Activated CD4-positive, CD25-positive, alpha-beta regulatory T cell treated with anti-CD3 and anti-CD28 coated beads, Interleukin-2, amount 50 U/mL, for 24 hours (primary cell): ENCODE data around the gene ERP27.

Experiments
- ATAC-seq, 2 donors: fragments of 150-1000 bp; cut with Tn5 transposase; one replicate each; pipeline ENCODE4 v1.10.0; 2021; ENCODE audit warnings: mild to moderate bottlenecking in 1 of 2, moderate library complexity in 1 of 2

Gene ERP27

GRCh38 chr12:14901228-14901562 lies 37.1 kb downstream of the ERP27 start:
- no peak for ATAC-seq

DNA sequence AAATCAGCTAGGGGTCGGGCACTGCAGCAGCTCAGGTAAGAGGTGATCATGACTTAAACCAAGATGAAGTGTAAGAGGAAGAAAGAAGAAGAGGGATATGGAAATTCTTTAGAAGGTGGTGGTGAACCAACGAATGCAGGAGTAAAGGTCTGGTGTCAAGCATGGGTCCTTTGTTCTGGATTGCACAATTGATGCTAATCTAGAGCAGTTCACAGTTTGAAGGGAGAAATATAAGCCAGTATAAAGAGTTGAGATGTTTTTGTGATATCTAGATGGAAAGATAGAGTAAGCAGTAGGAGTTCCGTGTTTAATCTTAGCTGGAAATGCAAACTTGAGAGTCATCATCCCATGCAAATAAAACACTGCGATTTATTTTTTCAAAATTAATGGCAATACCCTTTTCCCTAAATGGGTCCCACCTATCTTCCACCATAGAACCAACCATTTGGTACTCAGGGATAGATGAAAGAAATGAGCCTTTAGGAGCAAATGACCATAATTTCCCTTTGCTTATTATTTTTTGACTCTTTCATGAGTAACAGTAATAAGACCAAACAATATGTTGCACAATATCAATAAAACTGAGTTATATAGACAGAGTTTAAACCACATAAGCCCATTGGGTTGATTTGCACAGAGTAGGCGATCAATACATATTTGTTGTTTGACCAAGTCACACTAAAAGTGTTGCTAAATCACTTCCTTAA lies 37.7 kb downstream of the ERP27 start:
- no peak for ATAC-seq

DNA sequence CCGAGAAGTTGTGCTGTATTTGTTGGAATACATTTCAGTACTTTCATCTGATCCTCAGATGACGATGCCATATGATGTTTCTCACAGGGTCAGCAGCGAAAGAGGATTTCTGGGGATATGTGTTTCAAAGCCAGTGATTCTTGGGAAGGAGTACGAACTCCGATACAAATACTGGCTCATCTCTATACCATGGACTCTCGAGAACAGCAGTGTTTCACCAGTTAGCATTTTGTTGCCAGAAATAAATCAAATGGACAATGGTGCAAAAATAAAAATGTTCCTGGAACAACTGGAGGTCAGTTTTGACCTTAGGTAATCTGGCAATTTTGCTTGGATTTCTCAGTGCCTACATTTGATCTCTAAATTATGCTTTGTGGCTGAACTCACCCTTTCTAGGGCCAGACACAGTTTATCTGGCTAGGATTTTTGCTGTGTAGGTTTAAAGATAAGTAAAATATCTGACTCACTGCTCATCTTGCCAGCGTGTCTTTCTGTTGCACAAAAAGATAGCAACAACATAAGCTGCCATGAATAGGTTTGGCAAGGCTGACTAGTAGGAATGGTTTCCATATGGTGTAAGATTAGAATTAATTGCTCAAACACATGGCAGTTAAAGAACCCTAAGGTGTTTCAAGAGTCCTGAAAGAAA lies 41.7 kb downstream of the ERP27 start:
- no peak for ATAC-seq

GRCh38 chr12:14893506-14894250 lies 44.7 kb downstream of the ERP27 start:
- ATAC-seq: no peak

- no peak for ATAC-seq
Measured at GRCh38 chr12:14892726-14893505, 45.4 kb downstream of the ERP27 start.

DNA sequence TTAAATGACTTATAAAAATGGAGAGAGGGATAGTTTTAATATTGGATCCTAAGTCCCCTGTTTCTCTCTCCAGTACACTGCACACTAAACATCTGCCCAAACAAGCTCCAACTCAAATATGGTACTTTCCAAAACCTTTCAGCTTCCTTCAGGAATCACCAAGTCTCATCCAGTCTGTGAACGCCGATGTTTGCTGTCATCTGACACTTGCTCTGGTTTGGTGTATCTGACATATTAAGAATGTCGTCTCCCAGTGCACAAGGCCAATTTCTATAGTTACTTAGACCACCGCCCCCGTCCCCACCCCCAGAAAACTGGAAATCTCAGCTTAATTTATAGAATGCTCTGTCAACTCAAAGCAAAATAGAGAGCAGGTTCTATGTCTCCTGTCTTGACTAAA lies 47.6 kb downstream of the ERP27 start:
- no peak for ATAC-seq

- ATAC-seq: no peak
Measured at GRCh38 chr12:14886271-14886670, 52.1 kb downstream of the ERP27 start.

GRCh38 chr12:14885718-14886221 lies 52.6 kb downstream of the ERP27 start, which contains the start of gene MGP:
Gene MGP (minus strand): TSS chr12:14885854. CDS start chr12:14885791, 63 bp downstream.
- no peak for ATAC-seq

- peak; percentile 92 to 97 for ATAC-seq
Measured at GRCh38 chr12:14884458-14884878, 53.9 kb downstream of the ERP27 start.

DNA sequence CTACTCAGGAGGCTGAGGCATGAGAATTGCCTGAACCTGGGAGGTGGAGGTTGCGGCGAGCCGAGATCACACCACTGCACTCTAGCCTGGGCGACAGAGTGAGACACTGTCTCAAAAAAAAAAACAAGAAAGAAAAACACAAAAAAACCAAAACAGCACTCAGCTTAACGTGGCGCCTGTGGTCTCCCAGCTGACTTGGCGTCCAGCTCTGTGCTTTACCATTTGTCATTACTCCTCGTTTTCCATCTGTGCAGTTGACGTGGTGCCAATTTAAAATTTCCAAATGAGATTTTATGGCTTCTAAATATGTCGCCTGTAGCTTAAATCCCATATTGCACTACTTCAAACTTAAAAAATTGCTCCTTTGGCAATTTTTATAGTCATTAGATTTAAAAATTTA lies 54.7 kb downstream of the ERP27 start:
- ATAC-seq: no peak

- ATAC-seq: no peak
Measured at GRCh38 chr12:14880890-14881453, 57.4 kb downstream of the ERP27 start.

DNA sequence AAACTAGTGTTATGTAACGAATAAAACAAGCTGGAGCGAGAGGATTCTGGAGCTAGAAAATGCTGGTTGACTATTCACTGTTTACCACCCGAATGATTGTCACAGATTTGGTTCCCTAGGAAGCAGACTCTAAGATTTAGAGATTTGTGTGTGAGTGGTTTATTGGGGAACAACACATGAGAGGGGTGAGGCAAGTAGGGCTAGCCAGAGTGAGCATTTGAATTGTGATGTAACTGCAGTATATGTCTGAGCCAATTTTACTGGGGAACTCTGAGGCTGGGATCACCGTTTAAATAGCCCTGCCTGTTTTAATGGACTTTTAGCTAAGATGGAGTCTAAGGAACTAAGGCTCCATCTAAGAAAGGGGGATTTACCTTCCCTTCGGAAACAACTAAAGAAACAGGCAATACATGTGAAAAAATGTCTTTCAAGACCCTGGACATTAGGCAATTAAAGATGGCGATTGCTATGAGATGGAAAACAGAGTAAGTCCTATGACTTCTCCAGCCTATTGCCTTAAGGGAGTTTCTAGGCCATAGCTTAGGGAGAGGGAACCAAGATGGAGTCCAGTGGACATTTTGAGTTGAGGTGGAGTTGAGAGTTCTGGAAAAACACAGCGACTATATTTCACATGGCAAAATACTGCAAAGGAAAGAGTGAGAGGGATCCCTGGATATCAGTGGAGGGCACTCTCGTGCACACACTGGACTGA lies 59.0 kb downstream of the ERP27 start:
- ATAC-seq: no peak

DNA sequence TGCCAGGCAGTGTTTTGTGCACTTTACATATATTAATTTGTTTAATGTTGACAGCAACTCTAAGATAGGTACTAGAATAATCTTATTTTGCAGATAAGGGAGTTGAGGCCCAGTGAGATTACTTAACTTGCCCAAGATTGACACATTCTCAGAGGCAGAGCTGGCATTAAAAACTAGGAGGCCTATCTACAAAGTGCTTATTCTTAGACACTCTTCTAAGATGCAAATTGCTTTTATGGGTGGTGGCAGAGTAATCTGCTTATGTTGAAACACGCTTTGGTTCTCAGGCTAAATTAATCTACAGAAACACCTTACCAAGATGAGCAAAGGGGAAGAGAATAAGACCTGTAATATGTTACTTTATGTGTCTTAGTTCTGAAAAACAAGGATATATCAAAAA lies 59.8 kb downstream of the ERP27 start:
- ATAC-seq: no peak

DNA sequence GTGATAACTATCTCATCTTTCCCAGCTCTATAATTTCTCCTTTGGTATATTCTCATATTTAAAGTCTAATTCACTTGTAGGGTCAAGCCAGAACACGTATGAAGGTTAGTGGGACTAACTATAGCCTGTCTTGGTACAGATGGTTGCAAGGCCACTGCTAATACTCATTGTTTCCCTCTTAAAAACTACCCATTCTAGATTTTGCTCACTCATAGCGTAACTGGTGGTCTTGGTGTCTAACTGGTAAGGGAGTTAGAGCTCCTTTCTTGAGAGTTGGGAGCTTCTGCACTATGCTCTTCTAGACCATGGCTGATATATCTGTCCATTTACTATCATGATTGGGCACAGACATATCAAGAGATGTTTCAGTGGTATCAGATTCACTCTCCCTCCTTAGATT lies 61.5 kb downstream of the ERP27 start:
- ATAC-seq: no peak

DNA sequence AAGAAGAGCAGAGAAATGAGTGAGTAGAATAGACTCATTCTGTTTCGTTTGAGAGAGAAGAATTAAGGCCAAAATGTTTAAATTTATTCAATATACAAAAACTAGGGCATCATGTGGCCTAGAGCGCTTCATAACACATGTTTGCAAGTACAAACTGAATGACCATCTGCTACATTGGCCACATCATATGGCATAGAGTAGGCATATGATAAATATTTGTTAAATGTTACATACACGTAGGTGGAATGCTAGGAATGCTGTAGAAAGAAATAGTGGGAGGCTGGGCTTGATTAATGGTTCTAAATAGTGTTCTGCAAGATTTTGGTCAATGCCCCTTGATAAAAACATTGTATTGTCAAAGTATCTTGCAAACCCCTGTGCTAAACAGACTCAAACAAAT lies 63.5 kb downstream of the ERP27 start:
- ATAC-seq: no peak

DNA sequence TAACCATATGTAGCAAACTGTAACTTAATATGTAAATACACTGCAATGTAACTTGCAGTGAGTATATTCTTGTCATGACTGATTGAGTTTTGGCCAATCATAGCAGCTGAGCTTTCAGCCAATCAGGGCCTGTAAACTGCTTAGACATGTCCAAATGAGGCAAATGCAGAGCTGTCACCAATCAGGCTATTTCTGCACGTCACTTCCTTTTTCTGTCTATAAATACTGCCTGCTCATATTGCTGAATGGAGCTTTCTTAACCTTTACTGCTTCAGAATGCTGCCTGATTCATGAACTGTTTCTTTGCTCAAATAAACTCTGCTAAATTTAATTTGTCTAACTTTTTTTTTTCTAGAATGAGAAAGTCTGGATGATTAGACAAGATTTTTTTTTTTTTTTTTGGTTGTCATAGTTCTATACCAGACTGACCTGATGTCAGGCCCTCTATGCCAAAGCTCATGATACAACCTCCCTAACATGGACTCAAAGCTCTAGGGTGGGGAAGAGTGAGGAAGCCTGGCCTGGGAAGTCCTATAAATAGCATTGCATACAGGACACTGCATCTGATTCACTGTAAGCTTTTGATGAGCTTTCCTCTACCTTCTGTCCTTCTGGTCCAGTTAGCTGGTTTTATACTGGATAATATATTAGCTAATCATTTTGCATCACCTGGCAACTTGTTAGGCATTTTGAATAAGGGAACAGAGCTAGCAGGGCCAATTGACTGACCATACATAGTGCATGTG lies 64.7 kb downstream of the ERP27 start:
- no peak for ATAC-seq

- no peak for ATAC-seq
Measured at GRCh38 chr12:14871886-14872285, 66.5 kb downstream of the ERP27 start.

DNA sequence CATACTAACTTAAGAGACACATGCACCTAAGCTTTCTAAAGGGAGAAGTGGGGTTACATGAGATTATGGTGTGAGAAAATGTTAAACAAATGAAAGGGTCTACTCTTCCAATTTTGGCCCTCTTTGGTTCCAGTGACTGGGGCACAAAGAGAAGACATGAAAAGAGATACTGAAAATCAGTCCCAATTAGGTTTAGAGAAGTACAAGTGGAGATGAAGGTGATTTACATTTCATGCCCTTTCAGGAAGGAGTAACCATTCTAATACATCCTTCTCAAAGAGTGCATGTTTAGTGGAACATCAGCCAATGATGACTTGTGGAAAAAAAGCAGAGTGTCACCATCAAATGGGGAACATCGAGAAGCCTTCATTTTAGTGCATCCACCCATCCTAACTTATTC lies 67.1 kb downstream of the ERP27 start:
- ATAC-seq: no peak

DNA sequence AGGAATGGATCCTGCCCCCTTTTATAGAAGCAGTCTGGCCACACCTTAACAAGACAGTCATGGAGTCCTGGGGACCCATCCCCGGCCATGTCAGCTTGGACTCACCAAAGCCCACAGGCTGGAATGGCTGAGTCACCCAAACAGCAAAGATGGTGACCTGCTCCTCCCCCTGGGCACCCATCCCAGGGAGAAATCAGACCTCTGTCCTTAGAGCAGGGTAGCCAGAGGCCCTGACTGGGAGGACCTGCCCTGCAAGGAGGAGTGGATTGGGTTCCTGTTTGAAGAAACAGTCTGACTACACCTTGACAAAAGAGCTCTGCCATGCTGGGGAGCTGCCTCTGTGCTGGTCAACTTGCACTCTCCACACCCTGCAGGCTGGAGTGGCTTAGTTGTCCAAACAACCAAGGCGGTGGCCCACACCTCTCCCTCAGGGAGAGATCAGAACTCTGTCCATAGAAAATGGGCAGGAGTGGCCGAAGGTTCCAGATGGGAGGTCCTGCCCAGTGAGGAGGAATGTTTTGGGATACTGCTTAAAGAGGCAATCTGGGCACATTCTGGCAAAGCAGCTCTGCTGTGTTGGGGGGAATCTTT lies 69.3 kb downstream of the ERP27 start:
- no peak for ATAC-seq
